HPDE6-E6E7 (cell line): ENCODE results near the gene PLCG1.

Source experiments
- DNase-seq: peaks from one replicate; pipeline ENCODE4 v3.0.0; 2011; ENCODE audit warnings: missing footprints; ENCODE audit errors: extremely low spot score

The PLCG1 gene

DNA sequence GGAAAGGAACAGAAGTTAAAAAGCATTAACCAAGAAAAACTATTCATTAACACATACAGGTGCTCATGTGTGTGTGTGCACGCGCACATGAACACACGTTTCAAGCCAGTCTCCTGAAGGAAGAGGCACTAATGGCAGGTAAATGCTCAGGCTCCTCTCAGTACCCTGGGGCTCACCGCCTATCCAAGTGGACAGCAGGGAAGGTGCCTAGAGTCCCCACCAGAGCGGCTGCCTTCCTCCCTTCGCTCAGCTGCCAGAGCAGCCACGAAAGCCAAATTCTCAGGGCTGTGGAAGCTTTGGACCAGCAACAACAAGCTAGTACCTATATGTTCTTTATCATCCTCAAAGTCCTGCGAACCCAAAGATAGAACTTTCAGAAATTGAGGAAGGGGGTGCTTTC, 42.6 kb downstream of the PLCG1 start:
- no peak for DNase-seq

DNA sequence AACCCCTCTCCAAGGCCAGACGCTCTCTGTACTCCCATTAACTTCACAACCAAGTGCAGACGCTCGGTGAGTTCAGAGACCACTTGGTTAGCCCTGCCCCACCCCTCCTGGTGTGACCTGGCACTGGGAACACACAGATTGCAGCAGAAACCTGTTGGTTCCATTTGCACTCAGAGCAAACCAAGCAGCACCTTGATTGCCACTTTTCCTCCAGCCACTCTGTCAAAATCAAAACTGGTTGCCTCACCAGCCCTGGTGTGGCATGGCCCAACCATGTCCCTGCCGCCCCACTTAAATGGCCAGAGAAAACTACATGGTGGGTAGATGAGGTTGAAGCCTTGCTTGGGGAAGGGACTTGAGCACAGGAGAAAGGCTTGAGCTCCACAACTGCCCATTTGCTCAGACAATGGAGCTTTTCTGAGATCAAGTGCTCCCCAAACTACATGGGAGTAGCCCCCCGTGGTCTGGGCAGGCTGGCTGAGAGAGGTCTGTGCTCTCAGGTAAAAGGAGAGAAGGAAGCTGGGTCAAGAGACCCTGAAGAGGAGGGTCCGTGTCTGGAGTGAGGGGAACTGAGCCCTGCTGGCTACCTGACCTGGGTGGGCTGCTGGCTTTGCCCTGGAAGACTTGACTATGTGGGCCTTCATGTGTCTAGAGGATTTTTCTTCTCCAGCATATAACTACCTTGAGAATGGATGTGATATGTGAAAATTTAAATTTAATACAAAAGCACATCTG, 43.4 kb downstream of the PLCG1 start:
- DNase-seq, result no peak

DNA sequence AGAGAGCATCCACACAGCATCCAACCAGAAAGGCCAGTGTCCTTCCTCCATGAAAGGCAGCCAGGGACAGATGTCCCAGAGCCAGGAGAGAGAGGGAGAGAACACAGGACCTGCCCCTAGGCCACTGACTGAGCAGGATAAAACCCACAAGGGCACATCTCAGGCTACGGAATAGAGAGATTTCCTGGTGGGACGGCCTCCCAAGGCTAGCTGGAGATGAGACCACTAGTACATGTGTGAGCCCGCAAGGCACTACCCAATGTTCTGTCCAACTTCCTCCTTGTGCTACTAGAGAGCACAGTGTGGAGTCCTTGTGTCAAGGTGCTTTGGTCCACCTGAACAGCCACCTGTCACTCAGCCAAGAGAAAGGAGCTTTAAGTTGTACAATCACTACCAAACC, 44.2 kb downstream of the PLCG1 start:
- no peak for DNase-seq

DNA sequence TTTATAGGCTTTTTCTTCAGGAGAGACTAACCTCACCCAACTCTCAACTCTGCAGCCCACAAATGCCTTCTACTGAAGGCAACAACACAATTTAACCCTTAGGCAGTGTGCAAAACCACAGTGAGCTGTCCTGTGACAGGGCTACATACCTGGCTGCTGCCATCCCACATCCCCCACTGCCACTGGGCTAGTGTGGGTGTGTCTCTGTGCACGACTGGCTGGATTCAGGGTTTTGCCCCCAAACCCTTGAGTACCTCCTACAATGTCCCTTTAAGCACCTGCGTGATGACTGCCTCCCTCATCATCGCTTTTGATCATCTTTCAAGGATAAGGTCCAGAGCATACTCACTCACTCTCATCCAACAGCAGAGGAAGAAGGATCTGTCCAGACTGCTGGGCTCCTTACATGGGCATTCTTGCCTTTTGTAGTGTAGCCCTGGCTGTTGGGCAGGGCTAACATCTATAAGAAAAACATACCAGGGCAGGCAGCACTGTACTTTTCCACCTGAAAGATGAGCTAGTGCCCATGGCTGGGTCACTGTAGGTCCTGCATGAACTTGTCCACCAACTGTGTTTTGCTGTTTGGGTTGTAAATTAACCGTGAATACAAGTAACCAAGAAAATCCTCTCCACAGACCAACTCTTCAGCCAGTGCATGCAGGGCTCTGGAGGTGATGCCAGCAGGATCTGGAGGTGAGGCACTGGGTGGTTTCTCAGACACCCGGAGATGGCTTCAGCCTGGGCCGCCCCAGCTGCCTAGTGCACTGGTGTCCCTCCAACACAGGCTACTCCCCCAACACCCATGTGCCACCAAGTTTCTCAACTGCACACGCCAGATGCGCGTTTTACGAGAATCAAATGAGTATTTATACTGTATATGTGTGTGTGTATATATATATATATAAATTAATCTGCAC, 45.2 kb downstream of the PLCG1 start:
- no peak for DNase-seq

DNA sequence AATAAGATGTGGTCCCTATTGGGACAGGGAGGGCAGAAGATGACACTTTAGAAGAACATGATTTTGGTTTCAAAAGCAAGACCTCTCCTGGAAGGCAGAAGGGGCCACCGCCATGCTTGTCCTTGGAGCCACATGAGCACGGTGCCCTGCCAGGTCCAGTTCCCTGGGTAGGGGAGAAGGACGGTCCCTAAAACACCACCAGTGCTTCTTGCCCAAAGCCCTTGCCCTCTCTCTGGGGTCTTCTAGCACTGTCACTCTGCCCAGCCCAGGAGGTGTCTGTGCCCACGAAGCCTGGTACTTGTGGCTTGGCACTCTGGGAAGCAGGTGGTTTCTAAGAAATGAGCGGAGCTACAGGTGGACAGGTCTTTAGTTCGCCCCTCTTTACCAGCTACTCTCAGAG, 46.0 kb downstream of the PLCG1 start:
- no peak for DNase-seq

DNA sequence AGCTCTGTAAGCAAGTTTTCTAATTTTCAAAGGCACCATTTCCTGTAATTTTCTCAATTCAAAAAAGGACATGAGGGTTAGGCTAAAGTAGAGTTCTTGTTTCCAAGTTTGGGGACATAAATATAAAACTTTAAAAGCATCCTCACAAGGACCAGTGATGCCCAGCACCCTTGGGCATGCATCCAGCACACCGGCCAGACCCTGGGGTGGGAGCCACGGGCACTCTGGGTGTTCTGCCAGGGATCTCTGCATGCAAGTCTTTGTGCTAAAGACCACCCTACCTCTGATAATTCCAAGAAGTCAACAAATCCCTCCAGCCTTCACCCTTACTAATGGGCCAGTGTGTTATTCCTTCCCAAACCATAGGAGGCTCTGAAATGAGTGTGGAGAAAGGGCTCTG, 46.5 kb downstream of the PLCG1 start:
- DNase-seq, result no peak

DNA sequence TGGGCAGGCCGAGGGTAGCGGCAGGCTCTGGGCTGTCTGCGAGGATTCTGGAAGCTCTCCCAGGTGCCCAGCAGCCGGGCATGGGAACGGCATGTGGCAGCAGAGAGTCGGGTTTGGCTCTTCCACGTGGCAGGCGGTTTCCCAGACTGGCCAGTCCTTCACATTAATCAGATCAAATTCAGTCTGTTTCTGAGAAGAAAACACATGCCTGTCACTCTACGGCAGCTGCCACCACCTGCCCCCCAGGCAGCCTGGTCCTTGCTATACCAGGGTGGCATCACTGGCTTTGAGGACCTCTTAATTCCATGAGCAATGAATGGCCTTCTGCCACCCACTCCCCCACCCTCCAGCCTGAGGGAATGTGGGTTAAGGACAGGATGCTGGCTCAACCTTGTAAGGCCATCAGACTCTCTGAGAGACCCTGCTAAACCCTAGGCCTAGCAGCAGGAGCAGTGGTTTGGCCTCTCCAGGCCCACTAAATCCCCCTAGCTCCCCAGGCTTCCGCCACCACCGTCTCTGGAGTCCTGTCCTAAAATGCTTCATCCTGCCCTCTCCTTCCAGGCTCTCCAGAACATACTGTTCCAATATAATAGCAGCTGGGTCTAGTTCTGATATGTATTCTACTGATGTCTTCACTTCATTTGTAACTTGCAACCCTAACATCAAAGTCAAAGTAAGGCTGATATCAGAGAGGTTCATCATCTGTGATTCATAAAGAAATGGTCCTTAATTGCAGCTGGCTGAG, 47.8 kb downstream of the PLCG1 start:
- DNase-seq, result no peak

DNA sequence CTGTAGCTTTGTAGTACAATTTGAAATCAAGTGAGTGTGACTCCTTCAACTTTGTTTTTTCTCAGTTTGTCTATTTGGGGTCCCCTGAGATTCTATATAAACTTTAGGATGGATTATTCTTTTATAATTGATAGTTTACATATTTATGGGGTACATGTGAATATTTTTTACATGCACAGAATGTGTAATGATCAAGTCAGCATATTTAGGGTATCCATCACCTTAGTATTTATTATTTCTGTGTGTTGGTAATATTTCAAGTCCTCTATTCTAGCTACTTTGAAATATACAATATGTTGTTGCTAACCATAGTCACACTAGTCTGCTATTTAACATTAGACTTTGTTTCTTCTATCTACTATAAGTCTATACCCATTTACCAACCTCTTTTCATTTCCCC, 50.3 kb downstream of the PLCG1 start:
- no peak for DNase-seq

DNA sequence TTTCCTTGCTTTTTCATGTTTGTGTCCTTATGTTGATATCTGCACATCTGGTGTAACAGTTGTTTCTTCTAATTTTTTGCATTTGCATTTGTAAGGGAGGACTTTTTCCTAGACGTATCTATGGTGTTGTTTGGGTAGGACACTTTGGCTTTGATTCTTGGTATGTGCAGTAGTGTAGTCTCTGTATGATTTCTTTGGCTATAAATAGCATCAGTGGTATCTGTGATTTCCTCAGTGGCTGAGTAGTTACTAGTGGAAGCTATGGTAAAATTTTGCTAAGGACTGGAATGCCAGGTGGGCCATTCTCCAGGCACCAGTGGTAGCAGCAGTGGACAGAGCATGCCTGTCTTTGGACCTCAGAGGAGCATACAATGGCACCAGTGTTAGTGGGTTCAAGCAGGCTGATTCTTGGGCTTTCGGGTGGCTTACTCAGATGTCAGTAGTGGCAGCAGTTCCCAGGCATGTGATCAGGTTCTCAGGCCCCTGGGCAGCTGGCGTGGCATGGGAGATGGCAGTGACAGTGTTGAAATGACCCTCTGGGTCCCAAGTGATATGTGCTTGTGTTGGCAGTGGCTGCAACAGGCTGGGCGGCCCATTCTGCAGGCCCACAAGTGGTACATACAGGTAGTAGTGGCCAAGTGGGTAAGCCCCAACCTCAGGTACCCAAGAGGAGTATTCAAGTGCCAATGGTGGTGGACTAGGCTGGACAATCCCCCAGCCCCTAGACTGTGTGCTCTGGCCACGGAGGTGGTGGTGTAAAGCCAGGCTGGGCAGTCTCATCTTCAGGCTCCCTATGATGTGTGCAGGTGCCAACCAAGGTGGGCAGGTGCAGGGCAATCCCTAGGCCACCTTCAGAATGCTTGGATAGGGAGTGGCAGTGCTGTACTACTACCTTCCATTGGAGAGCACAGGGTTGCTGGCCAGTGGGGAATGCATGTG, 54.5 kb downstream of the PLCG1 start:
- DNase-seq, result no peak

DNA sequence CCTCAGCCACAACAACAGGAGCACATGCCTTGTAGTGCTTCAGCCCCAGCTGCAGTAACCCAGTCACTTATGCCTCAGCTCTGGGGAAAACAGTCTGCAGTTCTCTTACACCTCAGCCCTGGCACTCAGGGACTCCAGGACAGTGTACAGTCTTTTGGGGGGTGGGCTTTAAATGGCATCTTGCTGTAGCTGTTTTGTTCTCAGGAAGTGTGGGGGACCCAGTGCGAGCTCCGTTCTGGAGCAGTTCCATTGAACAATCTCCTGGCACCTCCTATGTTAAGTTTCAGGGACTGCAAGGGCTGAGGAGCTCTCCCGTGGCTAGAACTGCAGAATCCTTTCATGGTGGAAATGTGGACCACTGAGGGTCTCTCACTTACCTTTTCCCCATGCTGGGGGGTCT, 55.2 kb downstream of the PLCG1 start:
- DNase-seq, result no peak

DNA sequence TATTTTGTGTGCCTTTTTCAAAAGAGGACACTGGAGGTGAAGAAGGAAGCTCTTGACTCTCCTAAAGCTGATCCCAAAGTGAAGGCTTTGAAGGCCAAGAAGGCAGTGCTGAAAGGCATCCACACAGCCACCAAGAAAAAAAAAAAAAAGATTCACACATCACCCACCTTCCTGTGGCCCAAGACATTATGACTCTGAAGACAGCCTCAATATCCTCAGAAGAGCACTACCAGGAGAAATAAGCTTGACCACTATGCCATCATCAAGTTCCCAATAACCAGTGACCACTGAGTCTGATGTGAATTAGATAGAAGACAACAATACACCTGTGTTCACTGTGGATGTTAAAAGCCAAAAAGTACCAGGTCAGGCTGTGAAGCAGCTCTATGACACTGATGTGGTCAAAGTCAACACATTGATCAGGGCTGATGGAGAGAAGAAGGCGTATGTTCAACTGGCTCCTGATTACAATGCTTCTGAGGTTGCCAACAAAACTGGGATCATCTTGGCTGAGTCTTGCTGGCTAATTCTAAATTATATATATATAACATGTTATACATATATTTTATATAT, 59.4 kb downstream of the PLCG1 start:
- DNase-seq, result no peak

DNA sequence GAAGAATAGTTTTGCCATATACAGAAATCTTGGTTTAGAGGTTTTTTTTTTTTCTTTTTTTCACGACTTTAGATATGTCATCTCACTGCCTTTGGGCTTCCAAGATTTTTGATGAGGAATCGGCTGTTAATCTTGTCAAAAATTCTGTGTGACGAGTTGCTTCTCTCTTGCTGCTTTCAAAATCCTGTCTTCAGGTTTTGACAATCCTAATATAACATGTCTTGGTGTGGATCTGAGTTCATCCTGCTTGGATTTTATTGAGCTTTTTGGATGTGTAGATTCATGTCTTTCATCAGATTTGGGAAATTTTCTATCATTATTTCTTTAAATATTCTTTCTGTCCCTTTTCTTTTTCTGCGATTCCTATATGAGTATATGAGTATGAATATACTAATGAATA, 61.1 kb downstream of the PLCG1 start:
- no peak for DNase-seq

DNA sequence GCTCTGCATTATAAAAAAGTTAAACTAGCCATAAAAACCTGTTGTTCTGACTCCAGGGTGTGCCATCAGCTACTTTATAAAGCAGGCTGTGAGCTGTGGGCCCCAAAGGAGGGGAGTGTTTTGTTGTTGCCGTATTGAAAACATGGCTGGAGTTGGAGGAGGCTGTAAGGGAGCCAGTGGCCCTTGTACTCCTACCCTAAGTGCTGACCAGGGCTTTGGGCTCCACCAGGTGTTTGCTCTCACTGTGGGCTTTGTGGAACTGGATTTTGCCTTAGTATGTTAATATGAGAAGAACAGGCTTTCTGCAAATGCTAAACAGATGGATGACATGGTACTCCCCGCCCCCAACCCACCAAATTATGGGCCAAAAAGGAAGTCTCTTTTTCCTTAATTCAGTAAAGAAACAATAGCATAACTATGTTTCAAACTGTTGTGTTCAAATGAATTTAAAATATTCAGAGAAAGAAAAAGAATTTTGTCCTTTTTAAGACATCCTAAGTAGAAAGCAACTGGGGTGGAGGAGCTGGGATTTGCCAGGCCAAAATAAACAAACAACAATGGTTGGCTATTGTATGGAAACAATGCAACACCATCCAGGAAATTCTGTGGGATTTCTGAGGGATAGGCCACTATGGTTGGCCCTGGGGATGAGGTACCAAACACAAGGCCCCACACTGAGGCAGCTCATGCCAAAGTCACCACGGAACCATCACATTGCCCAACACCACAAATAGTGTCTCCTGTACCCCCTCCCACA, 63.3 kb downstream of the PLCG1 start:
- DNase-seq, result no peak

DNA sequence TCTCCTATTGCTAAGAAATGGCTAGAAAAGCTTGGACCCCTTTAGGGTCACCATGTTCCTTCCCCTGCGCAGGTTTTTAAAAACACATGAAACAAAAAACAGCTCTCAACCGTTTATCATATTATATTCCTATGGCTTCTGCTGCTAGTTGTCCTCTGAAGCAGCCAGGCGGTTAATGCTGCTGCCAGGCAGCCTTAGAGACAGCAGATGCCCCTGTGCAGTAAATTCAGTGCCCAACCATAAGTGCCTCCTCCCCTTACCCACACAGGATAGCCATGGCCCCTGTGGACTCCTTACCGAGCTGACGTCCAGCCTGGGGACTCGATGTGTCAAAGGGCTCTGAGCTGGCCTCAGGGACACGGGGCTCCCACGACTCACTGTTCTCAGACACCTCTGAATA, 64.4 kb downstream of the PLCG1 start:
- no peak for DNase-seq

DNA sequence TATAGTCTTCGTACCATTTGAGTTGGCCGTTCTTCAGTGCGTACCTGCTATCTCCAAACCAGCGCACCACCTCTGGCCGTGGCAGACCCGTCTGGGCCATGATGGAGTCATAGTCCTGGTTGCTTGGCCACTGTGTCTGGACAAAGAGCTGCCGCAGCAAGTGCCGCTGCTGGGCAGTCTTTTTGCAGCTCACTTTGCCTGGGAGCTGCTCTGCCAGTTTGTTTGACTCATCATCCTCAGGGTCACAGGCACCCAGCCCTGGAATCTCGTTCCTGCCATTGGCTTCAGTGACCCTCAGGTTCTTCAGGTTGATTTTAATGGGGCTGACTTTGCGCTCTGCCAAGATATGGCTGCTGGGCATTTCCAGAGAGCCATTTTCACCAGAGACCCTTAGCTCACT, 65.1 kb downstream of the PLCG1 start:
- no peak for DNase-seq

DNA sequence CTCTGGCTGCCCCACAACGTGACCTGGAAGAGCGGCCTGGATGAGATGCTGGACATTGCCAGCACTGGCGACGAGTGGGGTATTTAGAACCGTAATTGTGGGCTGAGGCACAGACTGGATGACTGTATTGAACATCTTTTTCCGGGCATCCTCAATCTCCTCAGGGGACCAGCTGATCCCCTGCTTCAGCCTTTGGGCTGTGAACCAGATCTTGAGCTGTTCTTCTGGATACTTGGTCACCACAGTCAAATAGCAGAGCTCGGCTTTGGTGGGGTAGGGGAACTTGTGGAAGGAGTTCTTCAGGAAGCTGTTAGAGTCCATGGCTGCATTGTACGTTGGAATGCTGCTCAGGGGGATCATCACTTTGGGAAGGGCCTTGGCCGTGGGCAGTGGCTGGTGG, 66.3 kb downstream of the PLCG1 start:
- no peak for DNase-seq

DNA sequence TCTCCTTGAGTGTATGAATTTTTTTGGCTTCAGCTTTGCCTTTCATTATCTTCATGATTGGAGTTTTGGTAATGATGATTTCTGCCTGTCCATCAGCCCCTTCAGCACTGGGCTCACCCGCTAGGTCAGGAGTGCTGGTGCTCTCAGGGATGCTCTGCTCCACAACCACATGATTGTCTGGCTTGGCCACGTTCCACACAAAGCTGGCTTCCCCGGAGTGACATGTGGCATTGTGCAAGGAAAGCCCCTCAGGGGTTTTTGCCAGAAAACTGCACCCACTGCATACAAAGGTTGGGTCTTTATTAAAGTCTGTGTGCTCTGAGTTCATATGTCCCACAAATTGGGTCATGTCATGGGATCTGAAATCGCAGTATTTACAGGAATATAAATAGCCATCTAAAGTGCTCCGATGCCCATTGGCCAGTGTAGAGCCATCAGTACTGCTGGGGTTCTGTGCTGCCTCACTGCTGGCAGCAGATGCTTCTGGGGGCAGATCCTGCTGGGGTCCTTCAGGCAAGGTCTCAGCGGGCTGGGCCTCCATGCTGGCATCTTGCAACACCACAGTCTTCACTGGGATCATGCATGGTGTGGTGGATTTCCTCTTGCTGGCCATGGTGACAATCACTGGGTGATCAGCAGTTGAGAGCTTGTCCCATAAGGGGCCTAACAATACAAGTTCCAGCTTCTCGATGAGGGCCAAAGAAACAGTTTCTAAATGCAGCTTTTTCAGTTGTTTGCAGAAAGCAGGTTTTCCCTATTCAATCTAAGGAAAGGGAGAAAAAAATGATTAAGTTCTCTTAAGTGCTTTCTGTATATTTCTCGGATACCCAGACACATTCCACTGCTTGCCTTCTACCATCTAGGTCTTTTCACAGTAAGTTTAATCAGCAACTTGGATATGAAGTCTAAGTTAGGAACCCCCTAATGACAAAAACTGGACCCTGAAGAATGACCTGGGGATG, 67.2 kb downstream of the PLCG1 start:
- DNase-seq, result no peak

DNA sequence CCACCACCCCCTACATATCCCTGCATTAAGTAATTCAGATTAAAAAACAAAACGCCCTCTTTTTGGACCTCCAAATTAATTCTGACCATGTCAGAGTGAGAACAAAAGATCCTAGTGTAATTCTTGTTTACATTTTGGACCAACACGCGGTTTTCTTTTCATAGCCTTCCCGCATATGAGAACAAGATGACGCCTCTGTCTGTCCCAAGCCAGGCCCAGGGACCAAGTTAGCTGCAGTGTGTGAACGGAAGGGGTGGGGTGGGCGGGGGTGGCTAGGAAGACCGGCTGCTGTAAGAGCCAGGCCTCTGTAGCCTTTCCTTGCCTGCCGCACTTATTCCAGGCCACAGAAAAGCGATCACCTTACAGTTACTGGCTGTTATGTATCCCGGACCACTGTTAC, 68.0 kb downstream of the PLCG1 start:
- no peak for DNase-seq

DNA sequence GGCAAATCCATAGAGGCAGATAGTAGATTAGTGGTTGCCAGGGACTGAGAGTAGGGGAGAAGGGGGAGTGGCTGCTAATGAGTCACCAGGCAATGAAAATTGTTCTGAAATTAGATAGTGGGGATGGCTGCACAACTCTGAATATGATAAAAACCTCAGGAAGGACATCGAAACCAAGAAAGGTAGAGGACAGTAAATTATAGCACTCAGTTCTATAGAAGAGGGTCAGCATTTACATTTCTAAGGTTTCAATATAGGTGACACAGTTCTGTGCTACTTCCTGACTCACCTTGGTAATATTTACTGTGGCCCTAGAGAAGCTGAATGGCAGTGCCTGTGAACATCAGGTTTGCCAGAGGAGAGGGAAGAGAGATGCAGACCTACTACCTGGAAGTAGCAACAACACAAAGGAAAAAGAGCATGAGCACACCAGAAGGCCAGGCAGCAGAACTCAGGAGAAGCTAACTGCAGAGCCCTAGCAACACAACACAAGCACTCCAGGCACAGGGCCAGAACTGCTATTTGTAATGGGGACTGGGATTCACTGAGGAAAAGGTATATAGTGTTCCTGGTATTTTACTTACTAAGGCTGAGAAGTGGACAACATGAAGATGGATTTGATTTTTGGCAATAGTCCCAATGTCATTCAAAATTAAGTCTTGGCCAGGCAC, 75.9 kb downstream of the PLCG1 start:
- DNase-seq, result no peak
